Activated CD4-positive, alpha-beta T cell treated with anti-CD3 and anti-CD28 coated beads for 4 hours (primary cell): ENCODE measurements around the gene UBE2B.
"Not testable (repeated sequence)": the region's sequence is repeated elsewhere in the genome, so short reads cannot be mapped to it uniquely, and the experiment has no call there.

ENCODE experiments used
- DNase-seq, 2 donors: peaks; one replicate each; pipeline ENCODE4 v3.0.0-alpha.2; 2020

UBE2B gene

DNA sequence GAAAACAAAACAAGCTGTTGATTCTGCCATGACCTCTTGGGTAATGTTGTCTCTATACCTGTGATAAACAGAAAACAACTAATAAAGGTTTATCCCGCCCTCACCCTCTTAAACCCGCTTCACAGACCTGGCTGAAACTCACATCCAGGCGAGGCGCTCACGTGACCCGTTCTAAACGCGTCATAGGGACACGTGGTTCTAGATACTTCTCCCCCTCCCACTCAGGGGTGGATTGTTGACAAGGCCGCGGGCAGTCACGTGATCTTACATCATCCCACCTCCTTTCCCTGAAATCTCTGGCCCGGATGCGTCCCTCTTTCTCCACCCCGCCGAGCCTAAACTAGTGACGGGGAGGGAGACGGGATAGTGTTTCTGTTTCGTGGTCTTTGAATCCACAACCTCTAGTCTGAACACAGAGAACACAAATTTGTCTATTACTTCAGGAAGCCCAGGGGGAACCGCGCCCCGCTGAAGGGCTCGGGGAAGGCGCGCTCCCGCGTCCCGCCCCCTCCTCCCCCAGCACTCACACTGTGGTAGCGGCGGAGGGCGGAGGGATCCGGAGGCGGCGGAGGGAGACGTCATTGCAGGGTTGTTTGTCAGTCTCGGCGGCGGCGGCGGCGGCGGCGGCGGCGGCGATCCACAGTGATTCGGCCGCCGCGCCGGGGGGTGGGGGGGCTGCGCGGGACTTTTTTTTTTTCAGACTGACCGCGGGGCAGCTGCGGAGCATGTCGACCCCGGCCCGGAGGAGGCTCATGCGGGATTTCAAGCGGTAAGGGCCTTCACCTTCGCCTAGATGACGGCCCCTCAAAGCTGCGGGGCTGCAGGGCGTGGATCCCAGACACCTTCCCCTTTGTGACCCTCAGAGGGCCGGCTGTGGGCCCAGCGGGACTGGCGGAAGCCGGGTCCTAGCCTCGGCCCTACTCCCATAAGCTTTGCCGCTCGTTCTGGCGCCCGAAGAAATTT is at the start of gene UBE2B:
Gene UBE2B, plus strand, starts transcription at position 699 of the 963 bp plus-strand sequence. Its CDS starts 27 bp downstream, at position 726.
- peak; percentile 97 for DNase-seq

DNA sequence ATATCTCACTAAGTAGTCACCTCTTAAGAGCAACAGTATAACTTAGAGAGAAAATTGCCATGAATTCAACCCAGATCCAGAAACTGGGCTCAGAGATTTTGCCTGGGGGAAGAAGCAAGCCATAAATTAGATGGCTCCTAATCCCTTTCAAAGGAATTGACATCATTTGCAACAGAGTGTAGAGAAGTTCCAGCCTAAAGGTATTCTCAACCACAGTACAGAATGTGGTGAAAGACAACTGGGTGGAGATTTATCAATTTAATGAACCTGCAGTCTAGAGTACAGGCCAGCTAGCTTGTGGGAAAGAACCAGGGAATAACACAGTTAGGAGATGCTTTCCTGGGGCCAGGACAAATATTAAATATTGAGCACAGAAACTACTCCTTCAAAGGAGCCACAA is 44.0 kb upstream of the UBE2B start:
- no peak for DNase-seq

GRCh38 chr5:134328619-134329018 is 42.8 kb upstream of the UBE2B start:
- no peak for DNase-seq

DNA sequence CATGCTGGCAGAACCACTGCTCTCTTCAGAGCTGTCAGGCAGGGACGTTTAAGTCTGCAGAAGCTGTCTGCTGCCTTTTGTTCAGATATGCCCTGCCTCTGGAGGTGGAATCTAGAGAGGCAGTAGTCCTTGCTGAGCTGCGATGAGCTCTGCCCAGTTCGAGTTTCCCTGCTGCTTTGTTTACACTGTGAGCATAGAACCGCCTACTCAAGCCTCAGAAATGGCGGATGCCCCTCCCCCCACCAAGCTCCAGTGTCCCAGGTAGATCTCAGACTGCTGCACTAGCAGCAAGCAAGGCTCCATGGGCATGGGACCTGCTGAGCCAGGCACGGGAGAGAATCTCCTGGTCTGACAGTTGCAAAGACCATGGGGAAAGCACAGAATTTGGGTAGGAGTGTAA is 34.5 kb upstream of the UBE2B start:
- not testable (repeated sequence) for DNase-seq

DNA sequence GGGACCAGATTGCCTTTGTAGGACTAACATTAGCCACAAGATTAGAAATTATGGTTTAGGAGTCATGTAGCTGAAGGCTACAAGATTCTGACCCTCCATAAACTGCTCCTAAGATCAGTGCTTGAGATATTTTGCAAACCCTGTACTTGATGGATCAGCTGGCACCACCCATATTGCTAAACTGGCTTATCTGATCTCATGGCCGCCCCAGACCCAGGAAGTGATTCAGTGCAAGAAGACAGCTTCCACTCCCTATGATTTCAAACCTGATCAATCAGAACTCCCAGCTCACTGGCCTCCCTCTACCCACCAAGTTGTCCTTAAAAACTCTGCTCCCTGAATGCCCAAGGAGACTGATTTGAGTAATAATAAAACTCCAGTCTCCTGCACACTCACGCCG is 27.9 kb upstream of the UBE2B start:
- DNase-seq, result not testable (repeated sequence)

GRCh38 chr5:134345476-134345875 is 25.9 kb upstream of the UBE2B start:
- not testable (repeated sequence) for DNase-seq

- DNase-seq, result no peak
Measured at GRCh38 chr5:134345996-134346395, 25.4 kb upstream of the UBE2B start.

GRCh38 chr5:134349463-134349862 is 21.9 kb upstream of the UBE2B start:
- no peak for DNase-seq

DNA sequence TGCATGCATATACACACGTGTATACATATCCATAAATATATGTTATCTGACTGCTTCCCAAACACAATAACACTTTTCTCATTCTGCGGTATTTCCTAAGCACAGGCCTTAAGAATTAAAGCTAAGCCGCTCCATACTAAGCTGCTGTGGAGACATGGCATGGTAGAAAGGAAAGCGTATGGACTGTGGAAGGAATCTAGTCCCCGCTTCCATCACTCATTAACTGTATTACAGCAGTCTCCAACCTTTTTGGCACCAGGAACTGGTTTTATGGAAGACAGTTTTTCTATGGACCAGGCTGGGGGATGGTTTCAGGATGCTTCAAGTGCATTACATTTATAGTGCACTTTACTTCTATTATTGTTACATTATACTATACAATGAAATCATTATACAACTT is 15.7 kb upstream of the UBE2B start:
- no peak for DNase-seq

GRCh38 chr5:134365604-134366003 is 5.8 kb upstream of the UBE2B start:
- no peak for DNase-seq

- peak in 1 of 2 donors; percentile 38 for DNase-seq
Measured at GRCh38 chr5:134370311-134370870, 978 bp upstream of the UBE2B start.

DNA sequence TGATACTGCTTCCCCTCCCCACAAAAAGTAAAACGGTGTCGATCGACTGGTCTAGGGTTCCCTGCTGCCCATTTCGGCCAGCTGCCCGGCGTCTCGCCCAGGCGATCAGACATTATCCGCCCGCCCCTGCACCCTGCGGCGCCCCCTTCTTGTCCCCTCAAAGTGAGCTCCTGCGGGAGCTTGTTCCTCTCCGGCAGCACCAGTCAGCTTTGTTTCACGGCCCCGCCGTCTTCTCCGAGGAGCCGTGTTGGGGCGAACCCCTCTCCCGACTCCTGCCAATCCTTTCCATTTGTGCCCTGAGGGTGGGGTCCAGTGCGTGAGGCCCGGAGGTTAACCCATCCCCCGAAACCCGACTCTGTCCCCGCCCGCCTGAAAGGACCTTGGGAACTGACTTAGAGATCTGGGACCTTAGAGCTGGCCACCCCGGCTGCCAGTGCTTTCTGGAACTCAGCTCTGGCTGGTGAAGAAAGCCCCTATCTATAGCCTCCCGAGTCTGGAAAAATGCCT is 518 bp downstream of the UBE2B start:
- peak; percentile 11 to 24 for DNase-seq

- not testable (repeated sequence) for DNase-seq
Measured at GRCh38 chr5:134373633-134374032, 2.3 kb downstream of the UBE2B start.

- DNase-seq, result peak in 1 of 2 donors; percentile 15
Measured at GRCh38 chr5:134374232-134374631, 2.9 kb downstream of the UBE2B start.

GRCh38 chr5:134380346-134380745 is 9.0 kb downstream of the UBE2B start:
- DNase-seq, result no peak

DNA sequence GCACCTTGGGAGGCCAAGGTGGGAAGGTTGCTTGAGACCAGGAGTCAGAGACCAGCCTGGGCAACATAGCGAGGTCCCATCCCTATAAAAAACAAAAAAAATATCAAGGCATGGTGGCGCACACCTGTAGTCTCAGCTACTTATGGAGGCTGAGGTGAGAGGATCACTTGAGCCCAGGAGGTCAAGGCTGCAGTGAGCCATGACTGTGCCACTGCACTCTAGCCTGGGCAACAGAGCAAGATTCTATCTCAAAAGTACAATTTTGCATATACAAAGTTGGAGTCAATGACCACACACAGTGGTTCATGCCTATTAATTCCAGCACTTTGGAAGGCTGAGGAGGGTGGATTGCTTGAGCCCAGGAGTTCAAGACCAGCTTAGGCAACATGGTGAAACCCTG is 10.8 kb downstream of the UBE2B start:
- DNase-seq, result not testable (repeated sequence)

DNA sequence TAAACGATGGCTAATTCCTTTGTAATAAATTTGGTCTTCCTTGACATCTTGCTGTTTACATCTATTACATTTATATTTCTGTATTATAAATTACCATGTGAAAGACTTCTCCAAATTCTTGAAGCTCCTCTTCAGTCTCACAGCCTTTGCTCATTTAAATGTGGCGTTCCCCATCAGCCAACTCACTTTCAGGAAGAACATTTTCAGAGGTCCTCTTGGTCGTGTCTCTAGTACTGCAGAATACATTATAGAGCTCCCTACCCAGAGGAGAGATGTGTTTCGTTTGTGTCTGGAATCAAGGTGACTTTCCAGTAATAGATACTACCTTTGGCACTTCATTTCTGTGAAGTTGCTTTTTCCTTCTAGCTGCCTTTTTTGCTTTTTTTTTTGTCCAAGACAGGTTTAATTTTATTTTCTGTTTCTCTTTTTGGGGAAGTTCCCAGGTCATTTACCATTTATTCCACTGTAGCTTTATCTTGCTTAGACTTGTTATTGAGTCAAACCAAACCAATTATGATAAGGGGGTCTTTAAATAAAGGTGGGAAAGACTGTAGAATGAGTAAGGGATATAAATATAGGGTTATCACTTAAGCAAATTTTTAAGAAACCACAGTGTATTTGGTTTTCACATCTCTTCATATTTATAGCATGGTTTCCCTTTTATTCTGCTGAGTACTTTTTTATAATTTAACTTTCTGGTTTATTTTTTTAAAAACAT is 12.8 kb downstream of the UBE2B start:
- no peak for DNase-seq

- DNase-seq, result no peak
Measured at GRCh38 chr5:134387443-134387842, 16.1 kb downstream of the UBE2B start.

GRCh38 chr5:134392301-134392700 is 20.9 kb downstream of the UBE2B start:
- no peak for DNase-seq

DNA sequence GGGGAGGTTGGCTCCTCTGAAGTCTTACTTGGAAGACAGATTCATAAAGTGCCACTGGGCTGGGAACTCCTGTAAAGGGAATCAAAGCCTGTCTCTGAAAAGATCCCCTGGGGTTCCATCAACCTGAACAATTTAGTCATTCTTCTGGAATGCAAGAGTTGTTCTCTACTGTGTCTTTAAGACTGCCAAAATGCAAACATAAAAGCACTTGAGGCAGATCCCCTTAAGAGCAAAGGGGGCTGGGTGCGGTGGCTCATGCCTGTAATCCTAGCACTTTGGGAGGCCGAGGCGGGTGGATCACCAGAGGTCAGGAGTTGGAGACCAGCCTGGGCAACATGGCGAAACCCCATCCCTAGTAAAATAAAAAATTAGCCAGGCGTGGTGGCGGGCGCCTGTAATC is 23.6 kb downstream of the UBE2B start:
- DNase-seq, result no peak

GRCh38 chr5:134396274-134396673 is 24.9 kb downstream of the UBE2B start:
- no peak for DNase-seq

DNA sequence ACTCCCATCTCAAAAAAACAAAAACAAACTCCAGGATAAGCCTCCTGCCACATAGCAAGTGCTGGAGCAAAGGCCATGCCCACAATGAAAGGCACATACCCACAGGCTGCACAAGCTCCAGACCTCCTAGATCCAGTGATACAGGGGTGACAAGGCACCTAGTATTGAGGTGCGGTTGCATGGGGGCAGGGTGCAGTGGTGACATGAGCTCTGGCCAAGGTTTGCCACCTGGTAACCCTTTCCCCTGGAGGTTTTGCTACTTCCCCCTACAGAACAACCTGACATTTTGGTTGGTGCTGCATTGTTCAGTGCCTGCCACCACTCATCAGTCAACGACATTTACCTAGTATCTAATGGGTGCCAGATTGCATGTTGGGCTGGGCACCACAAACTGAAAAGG is 25.8 kb downstream of the UBE2B start:
- no peak for DNase-seq

DNA sequence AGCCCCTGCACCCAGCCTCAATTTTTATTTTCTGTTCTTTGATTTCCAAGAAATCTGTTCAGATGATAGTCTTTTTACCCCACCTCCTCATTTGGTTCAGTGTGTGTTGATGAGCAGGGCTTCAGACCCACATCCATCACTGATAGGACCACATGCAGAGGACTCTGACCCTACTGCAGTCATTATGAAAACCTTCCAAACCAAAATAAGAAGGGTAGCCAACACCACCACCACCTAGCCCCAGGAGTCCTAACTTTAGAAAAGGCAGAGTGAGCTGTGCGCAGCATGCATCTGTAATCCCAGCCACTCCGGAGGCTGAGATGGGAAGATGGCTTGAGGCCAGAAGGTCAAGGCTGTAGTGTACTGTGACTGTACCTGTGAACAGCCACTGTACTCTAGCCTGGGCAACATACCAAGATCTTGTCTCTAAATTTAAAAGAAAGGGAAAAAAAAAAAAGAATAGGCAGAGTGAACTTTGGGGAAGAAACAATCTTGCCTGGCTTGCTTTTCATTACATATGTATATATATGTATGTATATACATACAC is 27.3 kb downstream of the UBE2B start:
- no peak for DNase-seq
